OCI-LY7 (cell line): ENCODE results near the gene SERPINA6.
"Not testable (repeated sequence)": the region's sequence is repeated elsewhere in the genome, so short reads cannot be mapped to it uniquely, and the experiment has no call there.

Source experiments
- CTCF ChIP-seq: fragments of 200-600 bp; sonication (generic); conservative IDR thresholded peaks from 2 replicates; pipeline ENCODE4 v1.5.1; 2014; ENCODE audit warnings: mild to moderate bottlenecking, antibody characterized with exemption, low read length, moderate library complexity, mixed read lengths
- EZH2phosphoT487 ChIP-seq: fragments of 200-600 bp; sonication (generic); IDR thresholded peaks from 2 replicates; pipeline ENCODE4 v1.6.1; 2018; ENCODE audit warnings: low read depth, borderline replicate concordance, mild to moderate bottlenecking, mixed run types, antibody characterized with exemption, low read length, moderate library complexity, mixed read lengths

- not testable (repeated sequence) for TF ChIP-seq CTCF, EZH2phosphoT487
Observed at GRCh38 chr14:94276898-94277561, 46.1 kb downstream of the SERPINA6 start.
